ENCODE data around the gene RABL3.
"Not testable (repeated sequence)": the region's sequence is repeated elsewhere in the genome, so short reads cannot be mapped to it uniquely, and the experiment has no call there.

RABL3 gene

DNA sequence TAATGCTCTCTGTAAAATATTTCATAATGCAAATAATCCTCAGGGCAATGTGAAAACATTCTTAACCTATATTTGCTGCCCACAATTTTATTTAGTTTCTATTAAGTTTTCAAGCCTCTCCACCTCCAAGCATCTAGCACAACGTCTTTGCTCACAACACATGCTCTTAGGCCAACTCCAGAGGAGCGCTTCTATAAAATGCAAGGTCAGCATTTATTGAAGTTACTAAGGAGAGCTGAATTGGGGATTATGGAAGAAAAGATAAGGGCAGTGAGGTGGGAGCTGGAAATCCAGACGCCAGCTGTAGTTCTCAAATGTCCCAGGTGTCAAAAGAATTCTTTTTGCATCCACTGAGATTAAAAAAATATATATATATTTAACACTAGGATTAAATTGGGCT lies 996 bp downstream of the RABL3 start:
- ATAC-seq = no peak
- TF ChIP-seq ISL1 (CRISPR knock-in tag; IDR thresholded peaks at IDR 0.05) = no peak
- TF ChIP-seq SNAI2 (CRISPR knock-in tag; IDR thresholded peaks at IDR 0.05) = no peak
- TF ChIP-seq BACH2 (CRISPR knock-in tag; IDR thresholded peaks at IDR 0.05; ENCODE audit: borderline replicate concordance) = no peak
- no peak for TF ChIP-seq TOX (CRISPR knock-in tag; IDR thresholded peaks at IDR 0.05; ENCODE audit: borderline replicate concordance)
- no peak for TF ChIP-seq CSRNP3 (CRISPR knock-in tag; IDR thresholded peaks at IDR 0.05)
- TF ChIP-seq RARB (CRISPR knock-in tag; IDR thresholded peaks at IDR 0.05) = no peak
- TF ChIP-seq GLIS3 (CRISPR knock-in tag; IDR thresholded peaks at IDR 0.05) = no peak
- TF ChIP-seq OSR1 (CRISPR knock-in tag; IDR thresholded peaks at IDR 0.05) = no peak
- no peak for TF ChIP-seq ZFP3 (CRISPR knock-in tag; IDR thresholded peaks at IDR 0.05)
- TF ChIP-seq TSHZ2 (CRISPR knock-in tag; IDR thresholded peaks at IDR 0.05) = no peak
- TF ChIP-seq CSDC2 (CRISPR knock-in tag; IDR thresholded peaks at IDR 0.05) = no peak
- TF ChIP-seq, protein P1, sequence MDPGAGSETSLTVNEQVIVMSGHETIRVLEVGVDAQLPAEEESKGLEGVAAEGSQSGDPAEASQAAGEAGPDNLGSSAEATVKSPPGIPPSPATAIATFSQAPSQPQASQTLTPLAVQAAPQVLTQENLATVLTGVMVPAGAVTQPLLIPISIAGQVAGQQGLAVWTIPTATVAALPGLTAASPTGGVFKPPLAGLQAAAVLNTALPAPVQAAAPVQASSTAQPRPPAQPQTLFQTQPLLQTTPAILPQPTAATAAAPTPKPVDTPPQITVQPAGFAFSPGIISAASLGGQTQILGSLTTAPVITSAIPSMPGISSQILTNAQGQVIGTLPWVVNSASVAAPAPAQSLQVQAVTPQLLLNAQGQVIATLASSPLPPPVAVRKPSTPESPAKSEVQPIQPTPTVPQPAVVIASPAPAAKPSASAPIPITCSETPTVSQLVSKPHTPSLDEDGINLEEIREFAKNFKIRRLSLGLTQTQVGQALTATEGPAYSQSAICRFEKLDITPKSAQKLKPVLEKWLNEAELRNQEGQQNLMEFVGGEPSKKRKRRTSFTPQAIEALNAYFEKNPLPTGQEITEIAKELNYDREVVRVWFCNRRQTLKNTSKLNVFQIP (CRISPR knock-in tag; IDR thresholded peaks at IDR 0.05; ENCODE audit: borderline replicate concordance, low read depth) = no peak
- TF ChIP-seq ZNF565 (CRISPR knock-in tag; conservative IDR thresholded peaks at IDR 0.05; ENCODE audit: low read depth) = no peak
- TF ChIP-seq ARNTL (CRISPR knock-in tag; IDR thresholded peaks at IDR 0.05; ENCODE audit: borderline replicate concordance, low read depth) = no peak
- no peak for TF ChIP-seq ZNF70 (CRISPR knock-in tag; IDR thresholded peaks at IDR 0.05)

DNA sequence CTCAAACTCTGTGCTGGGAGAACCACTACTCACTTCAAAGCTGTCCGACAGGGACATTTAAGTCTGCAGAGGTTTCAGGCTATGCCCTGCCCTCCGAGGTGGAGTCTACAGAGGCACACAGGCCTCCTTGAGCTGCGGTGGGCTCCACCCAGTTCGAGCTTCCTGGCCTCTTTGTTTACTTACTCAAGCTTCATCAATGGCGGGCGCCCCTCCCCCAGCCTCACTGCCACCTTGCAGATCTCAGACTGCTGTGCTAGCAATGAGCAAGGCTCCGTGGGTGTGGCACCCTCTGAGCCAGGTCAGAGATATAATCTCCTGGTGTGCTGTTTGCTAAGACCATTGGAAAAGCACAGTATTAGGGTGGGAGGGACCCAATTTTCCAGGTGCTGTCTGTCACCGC lies 4.3 kb downstream of the RABL3 start:
- ATAC-seq = not testable (repeated sequence)

DNA sequence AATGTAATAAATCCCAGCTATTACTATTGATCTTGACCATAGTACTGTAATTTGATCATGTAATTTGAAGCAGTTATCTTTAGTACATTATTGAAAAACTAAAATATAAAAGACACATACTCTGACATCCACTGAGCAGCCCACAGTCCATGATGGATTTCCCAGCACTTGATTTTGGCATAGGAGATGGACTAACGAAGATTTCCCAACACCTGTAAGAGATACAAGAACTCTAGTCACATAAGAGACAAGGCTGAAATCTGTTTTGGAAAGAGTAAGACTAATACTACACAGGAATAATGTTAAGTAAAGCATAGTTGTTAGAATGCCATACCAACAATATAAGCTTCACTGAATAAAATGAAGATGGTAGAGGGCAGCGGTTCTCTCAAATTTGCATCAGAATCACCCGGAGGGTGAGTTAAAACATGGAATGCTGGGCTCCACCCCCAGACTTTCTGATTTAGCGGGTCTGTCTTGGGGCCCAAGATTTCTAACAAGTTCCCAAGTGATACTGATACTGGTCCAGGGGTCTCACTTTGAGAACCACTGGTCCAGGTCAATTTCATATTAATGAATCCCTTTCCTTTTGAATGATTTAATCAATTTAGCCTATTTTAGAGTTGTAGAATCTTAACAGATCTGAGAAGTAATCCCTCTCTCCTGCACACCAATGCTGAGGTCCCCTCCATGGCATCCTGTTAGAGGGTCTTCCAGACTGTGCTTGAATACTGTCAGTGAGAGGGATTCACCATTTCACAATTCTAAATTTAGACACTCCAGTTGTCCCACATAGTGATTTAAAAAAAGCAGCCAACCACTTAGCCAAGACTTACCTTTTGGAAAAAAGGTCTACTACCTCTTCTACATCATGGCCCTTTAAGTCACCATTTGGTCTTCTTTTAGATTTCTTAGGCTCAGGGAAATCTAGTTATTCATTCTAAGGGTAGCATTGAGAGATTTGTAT lies 11.5 kb downstream of the RABL3 start:
- ATAC-seq = no peak
- TF ChIP-seq PPARA (CRISPR knock-in tag; IDR thresholded peaks at IDR 0.05; ENCODE audit: borderline replicate concordance) (no peak), CSRNP3 (CRISPR knock-in tag; IDR thresholded peaks at IDR 0.05) (no peak), ZNF8 (CRISPR knock-in tag; IDR thresholded peaks at IDR 0.05) (no peak), ZNF565 (CRISPR knock-in tag; conservative IDR thresholded peaks at IDR 0.05; ENCODE audit: low read depth) (no peak), TSHZ2 (CRISPR knock-in tag; IDR thresholded peaks at IDR 0.05) (no peak), PATZ1 (CRISPR knock-in tag; IDR thresholded peaks at IDR 0.05; ENCODE audit: borderline replicate concordance) (no peak), ZFP3 (CRISPR knock-in tag; IDR thresholded peaks at IDR 0.05) (no peak), OSR1 (CRISPR knock-in tag; IDR thresholded peaks at IDR 0.05) (no peak), ZFP30 (CRISPR knock-in tag; IDR thresholded peaks at IDR 0.05) (no peak), CREB5 (CRISPR knock-in tag; IDR thresholded peaks at IDR 0.05; ENCODE audit: low read depth) (no peak), ESRRG (CRISPR knock-in tag; IDR thresholded peaks at IDR 0.05) (no peak), GLIS3 (CRISPR knock-in tag; IDR thresholded peaks at IDR 0.05) (no peak), ZC3H10 (CRISPR knock-in tag; IDR thresholded peaks at IDR 0.05) (no peak), CSDC2 (CRISPR knock-in tag; IDR thresholded peaks at IDR 0.05) (no peak)

Data from SK-N-SH treated with all-trans-retinoic acid at 6 μM for 48 hours (cell line).